K562 (cell line): Measurements from ENCODE around the gene HTT-AS. TPM values are rescaled to one million over a fixed set of nuclear protein-coding genes. Genes with fewer than 3 reads are reported as not detected.

Source experiments
- ATAC-seq: fragments of 200-7000 bp; cut with Tn5 transposase; 3 replicates; pipeline ENCODE4 v1.9.1; 2020; ENCODE audit warnings: moderate library complexity
- Bru-seq: library from RNA; stranded (reverse); fragments of 400-500 nt; gene quantifications from one replicate; lab custom pipeline; 2021; lab: Mats Ljungman, UMichigan
- BruChase-seq, 2 experiments: library from RNA; stranded (reverse); fragments of 400-500 nt; gene quantifications; one replicate each; lab custom pipeline; 2021; lab: Mats Ljungman, UMichigan
- BruUV-seq: library from RNA; stranded (reverse); fragments of 400-500 nt; replicated peaks from 2 replicates; lab custom pipeline; 2021; lab: Mats Ljungman, UMichigan
- CTCF ChIA-PET: fragments of 300-600 bp; formaldehyde crosslinking; extraction: SDS; loops from one replicate; lab custom pipeline; 2021; ENCODE audit warnings: low intra/inter-chr PET ratio; lab: Yijun Ruan, JAX
- POLR2A ChIA-PET: fragments of 300-600, 350-650 bp; sonication (Branson Sonifier 250); formaldehyde crosslinking; extraction: SDS; loops from one replicate; lab custom pipeline; 2021; ENCODE audit warnings: antibody characterized with exemption, inconsistent platforms; lab: Yijun Ruan, JAX
- DNase-seq, 4 experiments: peaks; one replicate each; pipeline versions ENCODE4 v3.0.0 to v3.0.0-alpha.2; 2011 to 2018; ENCODE audit warnings: low spot score in 3 of 4, mixed read lengths in 3 of 4; ENCODE audit errors: extremely low read depth in 1 of 4
- FAIRE-seq: peaks from 2 replicates; lab custom pipeline; 2011; peaks lifted over from hg19 to GRCh38; lab: Jason Lieb, UNC
- H2AFZ ChIP-seq: 2 replicates; pipeline ENCODE4 v1.6.0; 2011; ENCODE audit warnings: low read depth, low read length, control low read depth, inconsistent platforms
- H3K27ac ChIP-seq: fragments of 200-600 bp; 3 replicates; pipeline ENCODE4 v1.8.0; 2011; ENCODE audit warnings: low read depth, mild to moderate bottlenecking, control low read depth, inconsistent platforms, low read length, moderate library complexity, mixed read lengths; ENCODE audit errors: extremely low read depth
- H3K27me3 ChIP-seq, 2 experiments: fragments of 300-600 bp in 1 of 2; 2 replicates in 1 of 2; 3 replicates in 1 of 2; pipeline versions ENCODE4 v1.6.0 to v1.8.0; 2011; ENCODE audit warnings: inconsistent platforms in 2 of 2, low read length in 2 of 2, mild to moderate bottlenecking in 1 of 2, mixed read lengths in 1 of 2, moderate library complexity in 1 of 2; ENCODE audit not compliant: control insufficient read depth in 2 of 2, insufficient read depth in 2 of 2
- H3K36me3 ChIP-seq: fragments of 300-600 bp; 3 replicates; pipeline ENCODE4 v1.8.0; 2011; ENCODE audit warnings: mild to moderate bottlenecking, low read length, inconsistent platforms; ENCODE audit not compliant: control insufficient read depth, insufficient read depth
- H3K4me1 ChIP-seq, 2 experiments: fragments of 200-600 bp in 1 of 2; replicated peaks in 1 of 2; 2 replicates in 1 of 2; 3 replicates in 1 of 2; pipeline versions ENCODE4 v1.5.1 to v1.8.0; 2011; ENCODE audit warnings: inconsistent platforms in 2 of 2, low read length in 2 of 2, mild to moderate bottlenecking in 1 of 2, mixed read lengths in 1 of 2, moderate library complexity in 1 of 2; ENCODE audit not compliant: control insufficient read depth in 2 of 2, insufficient read depth in 2 of 2
- H3K4me2 ChIP-seq: 2 replicates; pipeline ENCODE4 v1.6.1; 2011; ENCODE audit warnings: low read length, control low read depth, inconsistent platforms, mixed read lengths; ENCODE audit not compliant: insufficient read depth
- H3K4me3 ChIP-seq: fragments of 200-600 bp; sonication (generic), shearing (Covaris generic); 2 replicates; pipeline ENCODE4 v1.5.1; 2016; ENCODE audit warnings: control low read depth, inconsistent platforms
- H3K79me2 ChIP-seq: fragments of 200-600 bp; 3 replicates; pipeline ENCODE4 v1.8.0; 2011; ENCODE audit warnings: low read length, inconsistent platforms; ENCODE audit not compliant: control insufficient read depth, insufficient read depth
- H3K9ac ChIP-seq, 2 experiments: 2 replicates each; pipeline versions ENCODE4 v1.6.0 to v1.6.1; 2011; ENCODE audit warnings: low read depth in 2 of 2, low read length in 2 of 2, control low read depth in 1 of 2, inconsistent platforms in 1 of 2, mild to moderate bottlenecking in 1 of 2, mixed read lengths in 1 of 2; ENCODE audit not compliant: insufficient read depth in 1 of 2
- H3K9me1 ChIP-seq: one replicate; pipeline ENCODE4 v1.6.0; 2011; ENCODE audit warnings: inconsistent platforms, mild to moderate bottlenecking, low read length, moderate library complexity; ENCODE audit not compliant: control insufficient read depth, insufficient read depth
- H3K9me3 ChIP-seq: replicated peaks from 2 replicates; pipeline ENCODE4 v1.5.1; 2011; ENCODE audit warnings: low read depth, low read length, inconsistent platforms; ENCODE audit not compliant: control insufficient read depth, insufficient read depth
- H4K20me1 ChIP-seq: replicated peaks from 2 replicates; pipeline ENCODE4 v1.6.1; 2011; ENCODE audit warnings: low read length, inconsistent platforms, mixed read lengths; ENCODE audit not compliant: control insufficient read depth, insufficient read depth
- ETV5 ChIP-seq: sonication (generic); formaldehyde crosslinking; IDR thresholded peaks from 2 replicates; pipeline ENCODE4 v1.4.0; 2020; ENCODE audit warnings: low read depth, mild to moderate bottlenecking, missing genetic modification reagents
- MEIS2 ChIP-seq: fragments of 450-650 bp; IDR thresholded peaks from 2 replicates; pipeline ENCODE4 v1.6.1; 2014; ENCODE audit warnings: mild to moderate bottlenecking; ENCODE audit not compliant: partially characterized antibody
- MYC ChIP-seq, 2 experiments: fragments of 250-450 bp in 1 of 2; sonication (Bioruptor Pico) in 1 of 2; IDR thresholded peaks; 2 replicates each; pipeline versions ENCODE4 v1.5.1 to v1.6.1; 2012 to 2021; ENCODE audit warnings: low read depth in 2 of 2, borderline replicate concordance in 1 of 2, improper control_type of control experiment in 1 of 2, low read length in 1 of 2, mild to moderate bottlenecking in 1 of 2, moderate library complexity in 1 of 2
- POLR2B ChIP-seq: fragments of 450-650 bp; IDR thresholded peaks from 2 replicates; pipeline ENCODE4 v1.6.1; 2018; ENCODE audit warnings: low read depth; ENCODE audit not compliant: partially characterized antibody
- RBBP5 ChIP-seq: fragments of 200-600 bp; sonication (generic); IDR thresholded peaks from 2 replicates; pipeline ENCODE4 v1.6.1; 2012; ENCODE audit warnings: borderline replicate concordance, mild to moderate bottlenecking, low read length, control low read depth, inconsistent platforms; ENCODE audit not compliant: insufficient read depth, poor library complexity, severe bottlenecking
- SNRNP70 ChIP-seq: fragments of 200-400 bp; formaldehyde crosslinking; optimal IDR thresholded peaks from 2 replicates; pipeline ENCODE3; 2017; ENCODE audit warnings: low read depth, low read length
- TCFL5 ChIP-seq: fragments of 250-450 bp; sonication (Bioruptor Pico); conservative IDR thresholded peaks from 2 replicates; pipeline ENCODE4 v1.6.1; 2021; ENCODE audit warnings: mild to moderate bottlenecking, moderate library complexity, matching md5 sums
- ZBTB7A ChIP-seq: IDR thresholded peaks from 2 replicates; pipeline ENCODE4 v1.6.1; 2011; ENCODE audit warnings: low read depth, mild to moderate bottlenecking, low read length, moderate library complexity, borderline replicate concordance; ENCODE audit not compliant: control insufficient read depth
- ZNF134 ChIP-seq: fragments of 250-450 bp; sonication (Bioruptor Pico); conservative IDR thresholded peaks from 2 replicates; pipeline ENCODE4 v1.4.0; 2020
- ZNF184 ChIP-seq: sonication (generic); formaldehyde crosslinking; IDR thresholded peaks from 2 replicates; pipeline ENCODE4 v1.5.0; 2020; ENCODE audit warnings: missing genetic modification reagents
- ZNF212 ChIP-seq: fragments of 450-650 bp; formaldehyde crosslinking; IDR thresholded peaks from 2 replicates; pipeline ENCODE4 v1.4.0; 2020; ENCODE audit warnings: mild to moderate bottlenecking
- ZNF316 ChIP-seq: fragments of 450-650 bp; IDR thresholded peaks from 2 replicates; pipeline ENCODE4 v1.6.1; 2016
- ZNF561 ChIP-seq: fragments of 450-650 bp; formaldehyde crosslinking; conservative IDR thresholded peaks from 2 replicates; pipeline ENCODE4 v1.4.0; 2020; ENCODE audit warnings: mild to moderate bottlenecking, moderate library complexity
- ZNF764 ChIP-seq: fragments of 250-450 bp; sonication (Bioruptor Pico); IDR thresholded peaks from 2 replicates; pipeline ENCODE4 v1.4.0; 2020; ENCODE audit warnings: low read depth, mild to moderate bottlenecking, moderate library complexity
- WGBS: fragments of 100-300 bp; shearing (Covaris generic); methylation state at CpG from one replicate; pipeline ENCODE4 v1.1.6; 2016; ENCODE audit warnings: low coverage, mixed read lengths; ENCODE audit not compliant: insufficient coverage; ENCODE audit errors: missing lambda C conversion rate; 5-methylcytosine and 5-hydroxymethylcytosine counted together
- in situ Hi-C: fragments of 300-500 bp; cut with MboI; formaldehyde crosslinking; loops from 4 replicates; pipeline ENCODE4 v1.15.0; 2018; ENCODE audit warnings: inconsistent platforms, mixed read lengths
- intact Hi-C: fragments of 100-400 bp; cut with micrococcal nuclease; formaldehyde crosslinking; loops from 2 replicates; pipeline ENCODE4 v1.14.2; 2022
- long read RNA-seq, 3 experiments: library from polyadenylated mRNA in 2 of 3; library from RNA in 1 of 3; unstranded in 2 of 3; stranded (forward) in 1 of 3; transcript quantifications; one replicate each; pipeline ENCODE4 v2.0.0, GENCODE V29; 2019 to 2022
- polyA minus RNA-seq, 3 experiments: library from RNA; depleted of rRNA, polyadenylated mRNA; stranded (reverse); fragments of >200 nt; gene quantifications; 2 replicates each; pipeline ENCODE4 v1.2.3, GENCODE V29; 2011
- polyA plus RNA-seq, 8 experiments: library from polyadenylated mRNA; depleted of rRNA in 4 of 8; stranded (reverse) in 5 of 8; unstranded in 3 of 8; fragments of >200 nt; fragmentation: Nextera tagmentation in 2 of 8; fragmentation: Illumina TruSeq in 1 of 8; extraction: Ambion mirVana in 2 of 8; extraction: Trizol in 1 of 8; gene quantifications; 2 replicates each; pipeline versions ENCODE4 v1.2.1 to v1.2.3, GENCODE V29; 2011 to 2014; ENCODE audit warnings: inconsistent platforms in 1 of 8, missing spikeins in 1 of 8
- total RNA-seq, 7 experiments: library from RNA; depleted of rRNA in 6 of 7; stranded (reverse); fragments of >200 nt in 6 of 7; fragmentation: Illumina TruSeq in 2 of 7; extraction: Trizol in 2 of 7; gene quantifications; 2 replicates each; pipeline versions ENCODE4 v1.2.1 to v1.2.3, GENCODE V29; 2011 to 2021; ENCODE audit warnings: low replicate concordance in 1 of 7
- TF ChIP-seq, protein P1 (sequence below): fragments of 250-450 bp; sonication (Bioruptor Pico); IDR thresholded peaks from 2 replicates; pipeline ENCODE4 v1.8.0; 2021; ENCODE audit warnings: moderate library complexity, mild to moderate bottlenecking, inconsistent platforms
- TF ChIP-seq, protein P2 (sequence below): fragments of 250-450 bp; sonication (Bioruptor Pico); IDR thresholded peaks from 2 replicates; pipeline ENCODE4 v1.9.0; 2021; ENCODE audit warnings: mild to moderate bottlenecking

HTT-AS gene
- total RNA-seq (2011; cell fraction: chromatin; rRNA removed; ENCODE audit: low replicate concordance), result not detected in 2 replicates
- not detected in 2 replicates for total RNA-seq (2011; cell fraction: nucleolus; rRNA removed)
- total RNA-seq (2011; cell fraction: nucleoplasm; rRNA removed), result not detected in 2 replicates
- not detected in 2 replicates for total RNA-seq (2014; rRNA removed)
- total RNA-seq (2014; rRNA removed; fragmentation: Illumina TruSeq; extraction: Trizol), result not detected in 2 replicates
- not detected in 2 replicates for total RNA-seq (2015; rRNA removed; fragmentation: Illumina TruSeq; extraction: Trizol)
- not detected in 2 replicates for total RNA-seq (2021)
- not detected in 2 replicates for polyA plus RNA-seq (2011; rRNA removed)
- not detected in 2 replicates for polyA plus RNA-seq (2011; cell fraction: cytosol; rRNA removed)
- not detected in 2 replicates for polyA plus RNA-seq (2011; cell fraction: nucleus; rRNA removed)
- not detected in 2 replicates for polyA plus RNA-seq (2012)
- polyA plus RNA-seq (2014; fragmentation: Illumina TruSeq; extraction: Trizol), result not detected in 2 replicates
- not detected for polyA plus RNA-seq (2014; fragmentation: Nextera tagmentation; extraction: Ambion mirVana)
- not detected in 2 replicates for polyA plus RNA-seq (2014; rRNA removed)
- polyA minus RNA-seq (2011; rRNA and poly(A)+ RNA removed), result not detected in 2 replicates
- polyA minus RNA-seq (2011; cell fraction: cytosol; rRNA and poly(A)+ RNA removed), result not detected in 2 replicates
- not detected in 2 replicates for polyA minus RNA-seq (2011; cell fraction: nucleus; rRNA and poly(A)+ RNA removed)
- Bru-seq, nascent RNA, result percentile 18 among the genes with signal in this experiment
- percentile 17 among the genes with signal in this experiment for BruChase-seq, experiment 1, labeled RNA remaining after a 2-hour chase
- BruChase-seq, experiment 2, labeled RNA remaining after a 6-hour chase, result percentile 21 among the genes with signal in this experiment
- long read RNA-seq, experiment 1, result 0 reads
- long read RNA-seq, experiment 2, result 0 reads
- long read RNA-seq, experiment 3, result 0 reads

- peak within 1 kb of the TSS; percentile 99 for H3K4me2 ChIP-seq
- no TSS peak for BruUV-seq
- no peaks in the 10 kb centered on the region for H3K36me3 ChIP-seq
- H3K9me1 ChIP-seq, result no peaks in the 10 kb centered on the region
- peaks cover 12% of the 10 kb centered on the region for H4K20me1 ChIP-seq
- ATAC-seq, result peak; percentile 93
- peak within 1 kb of the TSS; percentile 77 to 96 for H3K9ac ChIP-seq
- peaks cover 4 to 19% of the 10 kb centered on the region in 2 experiments; a peak in 2 of 5 replicates for H3K27me3 ChIP-seq
- H3K4me1 ChIP-seq, result peaks cover 10 to 24% of the 10 kb centered on the region in 2 experiments
- FAIRE-seq, result peak; percentile 77
- H3K4me3 ChIP-seq, result peak within 1 kb of the TSS; percentile 72
- peak within 1 kb of the TSS; percentile 83 for H3K27ac ChIP-seq
- in situ Hi-C loops, result no loop called here
- H3K79me2 ChIP-seq, result peaks cover 30% of the 10 kb centered on the region
- peak; percentile 95 to 98 (median 98) for DNase-seq
- peak within 1 kb of the TSS; percentile 100 for H2AFZ ChIP-seq
- POLR2A ChIA-PET, result interaction anchor here (0.5 to 1.2 kb wide), 2 partner anchors 43 to 66 kb away, joined by 3 to 5 read pairs; no protein-coding TSS in a partner anchor
- intact Hi-C loops, result no loop called here
- whole genome bisulfite sequencing, result under 1% methylated on average over 51 of the region's 81 CpGs
- H3K9me3 ChIP-seq, result no peaks in the 10 kb centered on the region
- CTCF ChIA-PET, result no interaction called here
- no peak for TF ChIP-seq ZNF184
- TF ChIP-seq ETV5 (CRISPR knock-in tag), result no peak
- peak; percentile 69 for TF ChIP-seq RBBP5
- TF ChIP-seq MEIS2, result peak; percentile 81
- TF ChIP-seq TCFL5, result no peak
- peak; percentile 31; the same call in 1 of the 2 replicates for TF ChIP-seq MYC (IDR thresholded peaks at IDR 0.05; ENCODE audit: low read depth, low read length)
- no peak for TF ChIP-seq MYC (CRISPR knock-in tag; IDR thresholded peaks at IDR 0.05; ENCODE audit: borderline replicate concordance, low read depth)
- no peak for TF ChIP-seq ZNF764 (CRISPR knock-in tag)
- TF ChIP-seq POLR2B, result peak; percentile 61
- no peak for TF ChIP-seq SNRNP70
- TF ChIP-seq, protein P1, sequence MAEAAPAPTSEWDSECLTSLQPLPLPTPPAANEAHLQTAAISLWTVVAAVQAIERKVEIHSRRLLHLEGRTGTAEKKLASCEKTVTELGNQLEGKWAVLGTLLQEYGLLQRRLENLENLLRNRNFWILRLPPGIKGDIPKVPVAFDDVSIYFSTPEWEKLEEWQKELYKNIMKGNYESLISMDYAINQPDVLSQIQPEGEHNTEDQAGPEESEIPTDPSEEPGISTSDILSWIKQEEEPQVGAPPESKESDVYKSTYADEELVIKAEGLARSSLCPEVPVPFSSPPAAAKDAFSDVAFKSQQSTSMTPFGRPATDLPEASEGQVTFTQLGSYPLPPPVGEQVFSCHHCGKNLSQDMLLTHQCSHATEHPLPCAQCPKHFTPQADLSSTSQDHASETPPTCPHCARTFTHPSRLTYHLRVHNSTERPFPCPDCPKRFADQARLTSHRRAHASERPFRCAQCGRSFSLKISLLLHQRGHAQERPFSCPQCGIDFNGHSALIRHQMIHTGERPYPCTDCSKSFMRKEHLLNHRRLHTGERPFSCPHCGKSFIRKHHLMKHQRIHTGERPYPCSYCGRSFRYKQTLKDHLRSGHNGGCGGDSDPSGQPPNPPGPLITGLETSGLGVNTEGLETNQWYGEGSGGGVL (CRISPR knock-in tag), result no peak
- TF ChIP-seq ZNF561, result no peak
- TF ChIP-seq, protein P2, sequence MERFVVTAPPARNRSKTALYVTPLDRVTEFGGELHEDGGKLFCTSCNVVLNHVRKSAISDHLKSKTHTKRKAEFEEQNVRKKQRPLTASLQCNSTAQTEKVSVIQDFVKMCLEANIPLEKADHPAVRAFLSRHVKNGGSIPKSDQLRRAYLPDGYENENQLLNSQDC, result no peak
- TF ChIP-seq ZBTB7A, result peak; percentile 20; the same call in 1 of the 2 replicates
- no peak for TF ChIP-seq ZNF212 (CRISPR knock-in tag)
- TF ChIP-seq ZNF134, result no peak
- no peak for TF ChIP-seq ZNF316
Measured at GRCh38 chr4:3074078-3074845, at the start of gene HTT-AS, which contains the start of gene HTT. HTT-AS (minus strand) TSS chr4:3074538. HTT (plus strand) TSS chr4:3074681; CDS start chr4:3074826, 145 bp downstream.
